ENCODE data around the gene KIAA0319L.

- TF ChIP-seq CTCF (conservative IDR thresholded peaks at IDR 0.05; ENCODE audit: low read depth, low read length), result no peak
- TF ChIP-seq EZH2 (IDR thresholded peaks at IDR 0.05; ENCODE audit: low read length, unreplicated experiment), result no peak
- no peak for TF ChIP-seq EZH2phosphoT487 (IDR thresholded peaks at IDR 0.05; ENCODE audit: borderline replicate concordance, low read length)
Observed at GRCh38 chr1:35475856-35476674, 81.1 kb downstream of the KIAA0319L start.

Measured in PC-3 (cell line).